T-helper 1 cell (primary cell): ENCODE measurements around the gene LPIN3.

Source experiments
- DNase-seq, 5 donors: peaks; one replicate each; pipeline ENCODE4 v3.0.0-alpha.2; 2012 to 2020

LPIN3 gene

GRCh38 chr20:41349943-41350342 is 9.3 kb downstream of the LPIN3 start:
- no peak for DNase-seq

GRCh38 chr20:41350408-41350962 is 9.9 kb downstream of the LPIN3 start:
- no peak for DNase-seq

- DNase-seq, result no peak
Measured at GRCh38 chr20:41352106-41352505, 11.5 kb downstream of the LPIN3 start.

GRCh38 chr20:41352666-41353065 is 12.0 kb downstream of the LPIN3 start:
- no peak for DNase-seq

GRCh38 chr20:41353530-41353929 is 12.9 kb downstream of the LPIN3 start:
- no peak for DNase-seq

- DNase-seq, result no peak
Measured at GRCh38 chr20:41355192-41355591, 14.6 kb downstream of the LPIN3 start.

- DNase-seq, result no peak
Measured at GRCh38 chr20:41355598-41356203, 15.1 kb downstream of the LPIN3 start.

GRCh38 chr20:41356951-41357350 is 16.3 kb downstream of the LPIN3 start:
- DNase-seq, result no peak

GRCh38 chr20:41357424-41358163 is 17.0 kb downstream of the LPIN3 start:
- DNase-seq, result no peak

GRCh38 chr20:41358230-41358629 is 17.6 kb downstream of the LPIN3 start:
- DNase-seq, result no peak

- no peak for DNase-seq
Measured at GRCh38 chr20:41358717-41359116, 18.1 kb downstream of the LPIN3 start.

GRCh38 chr20:41359541-41360011 is 19.0 kb downstream of the LPIN3 start:
- DNase-seq, result no peak

- no peak for DNase-seq
Measured at GRCh38 chr20:41360831-41361756, 20.5 kb downstream of the LPIN3 start.

- DNase-seq, result no peak
Measured at GRCh38 chr20:41361757-41362747, 21.4 kb downstream of the LPIN3 start.

- DNase-seq, result no peak
Measured at GRCh38 chr20:41362748-41363140, 22.1 kb downstream of the LPIN3 start.

- no peak for DNase-seq
Measured at GRCh38 chr20:41363601-41364000, 23.0 kb downstream of the LPIN3 start.

GRCh38 chr20:41364236-41364855 is 23.7 kb downstream of the LPIN3 start:
- no peak for DNase-seq

- DNase-seq, result no peak
Measured at GRCh38 chr20:41364967-41365765, 24.5 kb downstream of the LPIN3 start.

GRCh38 chr20:41365777-41366545 is 25.3 kb downstream of the LPIN3 start:
- no peak for DNase-seq
